ENCODE results near the gene TPST1.

TPST1 gene

GRCh38 chr7:66326501-66327215 is 121.5 kb downstream of the TPST1 start:
- H4K20me1 ChIP-seq (ENCODE audit: insufficient read depth, low read length): no peaks in the 10 kb centered on the region
- H3K79me2 ChIP-seq (ENCODE audit: low read length): no peaks in the 10 kb centered on the region
- H3K9me3 ChIP-seq (ENCODE audit: insufficient read depth, low read length): no peaks in the 10 kb centered on the region
- H3K36me3 ChIP-seq (replicated peaks; ENCODE audit: low read depth, low read length): no peaks in the 10 kb centered on the region
- TF ChIP-seq EZH2phosphoT487 (IDR thresholded peaks at IDR 0.05; ENCODE audit: low read depth) (no peak), CTCF (IDR thresholded peaks at IDR 0.05; ENCODE audit: low read depth, low read length) (no peak)
- H3K4me2 ChIP-seq (ENCODE audit: low read length): no peak overlapping the region
- H2AFZ ChIP-seq (ENCODE audit: low read depth, low read length): no peak overlapping the region
- no peaks in the 10 kb centered on the region for H3K27me3 ChIP-seq (ENCODE audit: low read depth, low read length)
- no peak overlapping the region for H3K4me3 ChIP-seq (ENCODE audit: low read length)
- no peak overlapping the region for H3K9ac ChIP-seq (ENCODE audit: low read length)
- H3K4me1 ChIP-seq (ENCODE audit: low read length): no peaks in the 10 kb centered on the region
- no peak overlapping the region for H3K27ac ChIP-seq (ENCODE audit: low read length)

- H3K79me2 ChIP-seq (ENCODE audit: low read length): no peaks in the 10 kb centered on the region
- H3K27ac ChIP-seq (ENCODE audit: low read length): no peak overlapping the region
- H4K20me1 ChIP-seq (ENCODE audit: insufficient read depth, low read length): no peaks in the 10 kb centered on the region
- H3K9ac ChIP-seq (ENCODE audit: low read length): no peak overlapping the region
- no peak overlapping the region for H3K4me3 ChIP-seq (ENCODE audit: low read length)
- no peak overlapping the region for H3K4me2 ChIP-seq (ENCODE audit: low read length)
- no peaks in the 10 kb centered on the region for H3K9me3 ChIP-seq (ENCODE audit: insufficient read depth, low read length)
- no peaks in the 10 kb centered on the region for H3K36me3 ChIP-seq (replicated peaks; ENCODE audit: low read depth, low read length)
- H3K4me1 ChIP-seq (ENCODE audit: low read length): no peaks in the 10 kb centered on the region
- no peaks in the 10 kb centered on the region for H3K27me3 ChIP-seq (ENCODE audit: low read depth, low read length)
- no peak overlapping the region for H2AFZ ChIP-seq (ENCODE audit: low read depth, low read length)
- TF ChIP-seq CTCF (IDR thresholded peaks at IDR 0.05; ENCODE audit: low read depth, low read length) (no peak), EZH2phosphoT487 (IDR thresholded peaks at IDR 0.05; ENCODE audit: low read depth) (no peak)
These were observed 125.8 kb downstream of the TPST1 start for GRCh38 chr7:66330961-66331360.

GRCh38 chr7:66331883-66332282 is 126.7 kb downstream of the TPST1 start:
- H3K9ac ChIP-seq (ENCODE audit: low read length): no peak overlapping the region
- H3K4me3 ChIP-seq (ENCODE audit: low read length): no peak overlapping the region
- H3K27me3 ChIP-seq (ENCODE audit: low read depth, low read length): no peaks in the 10 kb centered on the region
- H4K20me1 ChIP-seq (ENCODE audit: insufficient read depth, low read length): no peaks in the 10 kb centered on the region
- H3K27ac ChIP-seq (ENCODE audit: low read length): no peak overlapping the region
- H3K4me2 ChIP-seq (ENCODE audit: low read length): no peak overlapping the region
- peaks cover 4% of the 10 kb centered on the region; the same call in 1 of the 2 replicates for H3K9me3 ChIP-seq (ENCODE audit: insufficient read depth, low read length)
- H2AFZ ChIP-seq (ENCODE audit: low read depth, low read length): no peak overlapping the region
- H3K36me3 ChIP-seq (replicated peaks; ENCODE audit: low read depth, low read length): no peaks in the 10 kb centered on the region
- H3K4me1 ChIP-seq (ENCODE audit: low read length): no peaks in the 10 kb centered on the region
- TF ChIP-seq EZH2phosphoT487 (IDR thresholded peaks at IDR 0.05; ENCODE audit: low read depth) (no peak), CTCF (IDR thresholded peaks at IDR 0.05; ENCODE audit: low read depth, low read length) (no peak)
- H3K79me2 ChIP-seq (ENCODE audit: low read length): no peaks in the 10 kb centered on the region

- TF ChIP-seq EZH2phosphoT487 (IDR thresholded peaks at IDR 0.05; ENCODE audit: low read depth): no peak
- no peak for TF ChIP-seq CTCF (IDR thresholded peaks at IDR 0.05; ENCODE audit: low read depth, low read length)
These were observed 128.3 kb downstream of the TPST1 start for GRCh38 chr7:66333443-66333842.

More at GRCh38 chr7:66333443-66333842, 128.3 kb downstream of the TPST1 start:
- Histone ChIP-seq H3K36me3 (replicated peaks; ENCODE audit: low read depth, low read length) (no peaks in the 10 kb centered on the region), H3K27ac (ENCODE audit: low read length) (no peak overlapping the region), H3K4me1 (ENCODE audit: low read length) (no peaks in the 10 kb centered on the region), H3K27me3 (ENCODE audit: low read depth, low read length) (no peaks in the 10 kb centered on the region), H4K20me1 (ENCODE audit: insufficient read depth, low read length) (no peaks in the 10 kb centered on the region), H3K9me3 (ENCODE audit: insufficient read depth, low read length) (peaks cover 4% of the 10 kb centered on the region; the same call in 1 of the 2 replicates), H3K4me3 (ENCODE audit: low read length) (no peak overlapping the region), H3K4me2 (ENCODE audit: low read length) (no peak overlapping the region), H2AFZ (ENCODE audit: low read depth, low read length) (no peak overlapping the region), H3K79me2 (ENCODE audit: low read length) (no peaks in the 10 kb centered on the region), H3K9ac (ENCODE audit: low read length) (no peak overlapping the region)
